Stimulated activated CD4-positive, alpha-beta T cell treated with anti-CD3 and anti-CD28 coated beads, Interleukin-4, amount 100 ng/mL, for 24 hours (primary cell): Measurements from ENCODE around the gene PGM5.

ENCODE experiments used
- DNase-seq: peaks from one replicate; pipeline ENCODE4 v3.0.0-alpha.2; 2020

PGM5 gene

DNA sequence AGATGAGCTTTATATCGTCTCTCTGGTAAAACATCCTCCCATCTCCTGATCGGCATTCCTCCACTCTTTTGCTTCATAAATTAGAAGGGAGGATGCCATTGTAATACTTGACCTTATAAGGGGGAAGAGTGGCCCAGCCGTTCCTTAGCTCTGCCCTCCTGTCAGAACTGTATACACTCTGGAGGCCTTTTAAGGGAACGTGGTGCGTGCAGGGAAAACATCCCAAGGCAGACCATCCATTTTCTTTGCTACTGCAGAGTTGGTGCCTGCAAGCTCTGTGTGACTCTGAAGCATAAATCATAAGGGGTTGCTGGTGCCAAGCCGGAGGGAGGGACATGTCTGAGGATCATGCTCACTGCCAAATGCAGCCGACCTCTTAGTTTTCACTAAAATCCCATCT is 90.4 kb downstream of the PGM5 start:
- no peak for DNase-seq

DNA sequence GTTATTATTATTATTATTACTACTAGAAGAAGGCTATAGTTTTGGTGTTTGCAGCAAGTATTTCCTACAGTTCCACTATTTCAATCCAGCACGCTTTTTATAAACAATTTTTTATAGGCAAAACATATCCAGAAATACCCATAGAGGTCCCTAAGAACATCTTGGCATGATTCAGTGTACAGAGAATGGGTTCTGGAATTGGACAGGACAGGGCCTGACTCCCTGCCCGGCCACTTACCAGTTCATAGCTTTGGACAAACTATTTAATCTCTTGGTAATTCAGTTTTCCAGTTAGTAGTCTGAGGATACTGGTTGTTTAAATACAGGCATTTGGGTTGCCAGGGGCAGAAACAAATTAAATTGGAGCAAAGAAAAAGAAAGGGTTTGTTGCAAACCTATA is 91.2 kb downstream of the PGM5 start:
- DNase-seq: no peak

DNA sequence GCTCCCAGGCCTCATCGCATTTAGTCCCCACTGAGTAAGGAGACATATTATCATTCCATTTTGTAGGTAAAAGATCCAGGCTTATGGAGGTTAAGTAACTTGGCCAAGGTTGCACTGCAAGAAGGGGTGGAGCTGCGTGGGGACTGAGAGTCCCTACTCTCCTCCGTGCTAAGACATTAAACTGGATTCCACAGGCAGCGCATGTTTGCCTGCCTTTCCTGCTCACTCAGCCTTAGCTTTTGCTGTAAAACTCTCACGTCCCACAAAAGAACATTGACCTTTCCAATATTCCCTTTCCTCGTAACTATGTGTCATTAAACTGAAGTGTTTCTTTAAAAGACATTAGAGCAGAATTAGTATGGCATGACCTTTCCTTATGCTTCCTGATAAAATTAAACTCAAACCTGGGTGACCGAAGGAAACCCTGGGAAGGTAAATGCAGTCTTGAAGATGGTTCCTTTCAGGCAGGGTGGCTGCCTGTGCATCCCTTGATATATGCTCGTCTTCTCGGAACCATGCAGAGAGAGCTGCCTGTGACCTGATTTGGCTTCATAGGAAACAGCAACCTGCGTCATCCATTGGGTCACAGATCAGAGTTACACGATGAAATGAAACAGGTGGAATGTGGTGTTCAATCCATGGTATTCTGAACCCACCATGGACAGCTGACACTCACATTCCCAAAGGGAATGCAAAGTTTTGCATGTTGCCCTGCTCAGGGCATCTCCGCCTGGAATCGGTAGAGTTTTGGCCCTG is 98.3 kb downstream of the PGM5 start:
- no peak for DNase-seq

DNA sequence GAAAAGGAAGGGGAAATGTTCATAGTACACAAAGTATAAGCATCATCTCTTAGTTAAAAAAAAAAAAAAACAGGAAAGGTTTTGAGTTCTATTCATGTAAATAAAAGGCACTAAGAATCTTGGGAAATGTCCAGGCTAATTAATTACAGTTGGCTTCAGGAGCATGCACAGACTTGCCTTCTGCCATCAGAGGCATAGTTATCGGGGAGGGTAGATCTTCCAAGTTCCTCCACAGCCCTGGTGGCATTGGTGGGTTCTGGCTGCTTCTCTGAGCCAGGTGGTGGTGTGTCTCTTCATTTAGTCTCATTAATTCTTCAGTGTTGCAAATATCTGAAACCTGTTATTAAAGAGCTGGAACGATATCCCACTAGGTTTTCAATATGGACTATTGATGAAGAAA is 99.0 kb downstream of the PGM5 start:
- no peak for DNase-seq

DNA sequence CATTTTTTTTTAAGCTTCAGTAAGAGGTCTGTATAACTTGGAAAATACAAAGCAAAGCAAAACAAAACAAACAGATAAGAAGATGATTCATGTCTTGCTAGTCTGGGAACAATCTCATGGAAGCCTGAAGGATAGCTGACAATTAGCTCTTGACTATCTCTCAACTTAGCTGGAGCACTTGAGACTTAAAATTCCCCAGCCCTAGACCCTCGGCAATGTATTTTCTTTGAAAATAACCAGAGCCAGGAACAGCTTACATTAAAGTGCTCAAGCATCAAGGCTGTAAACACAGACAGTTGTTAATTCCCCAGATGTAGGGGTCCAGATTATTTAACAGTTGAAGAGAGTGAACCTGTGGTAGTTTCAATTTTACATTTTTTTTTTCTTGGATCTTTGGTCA is 101.4 kb downstream of the PGM5 start:
- no peak for DNase-seq

DNA sequence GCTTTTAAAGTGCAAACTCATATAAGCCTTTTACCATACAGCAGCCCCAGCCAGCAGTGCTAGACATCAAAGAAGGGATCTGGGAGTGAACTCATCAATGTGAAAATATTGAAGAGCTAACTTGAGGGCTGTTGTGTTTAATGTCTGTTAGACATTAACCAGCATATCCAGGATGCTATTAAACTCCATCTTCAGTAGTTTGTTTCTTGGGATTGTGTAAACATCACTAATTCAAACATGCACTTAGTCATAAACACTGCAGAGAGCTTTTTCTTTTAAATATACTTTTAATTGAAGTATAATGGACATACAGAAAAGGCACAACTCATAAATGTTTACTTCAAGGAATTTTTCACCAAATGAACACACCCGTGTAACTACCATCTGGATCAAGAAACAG is 102.5 kb downstream of the PGM5 start:
- no peak for DNase-seq

DNA sequence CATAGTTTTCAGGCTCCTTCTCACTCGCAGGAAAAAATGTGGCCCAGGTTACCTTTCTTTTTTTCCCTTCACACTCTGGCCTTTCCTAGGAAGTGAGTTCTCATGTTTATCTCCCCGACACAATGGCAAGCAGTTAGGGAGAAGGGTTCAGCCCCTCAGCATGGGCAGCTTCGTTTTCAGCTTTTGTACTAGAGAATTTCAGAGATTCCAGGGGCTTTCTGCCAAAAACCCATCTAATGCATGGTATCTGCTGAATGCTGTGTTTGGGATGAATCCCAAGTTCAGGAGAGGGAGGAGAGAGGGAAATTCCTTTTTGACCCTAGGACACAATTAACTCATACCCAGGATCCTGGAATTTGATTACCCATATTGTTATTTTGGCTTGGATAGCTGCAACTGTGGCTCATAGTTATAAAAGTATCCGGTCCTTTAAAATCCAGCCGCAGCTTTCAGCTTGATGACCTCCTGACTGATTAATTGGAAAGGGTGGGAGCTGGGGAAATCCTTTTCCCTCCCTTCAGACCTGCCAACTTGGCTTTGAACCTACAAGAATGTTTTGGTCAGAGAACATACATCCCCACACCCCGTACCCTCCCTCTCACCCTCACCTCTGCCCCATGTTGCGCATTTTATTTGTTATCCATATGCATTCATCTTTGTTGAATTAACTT is 105.8 kb downstream of the PGM5 start:
- no peak for DNase-seq

DNA sequence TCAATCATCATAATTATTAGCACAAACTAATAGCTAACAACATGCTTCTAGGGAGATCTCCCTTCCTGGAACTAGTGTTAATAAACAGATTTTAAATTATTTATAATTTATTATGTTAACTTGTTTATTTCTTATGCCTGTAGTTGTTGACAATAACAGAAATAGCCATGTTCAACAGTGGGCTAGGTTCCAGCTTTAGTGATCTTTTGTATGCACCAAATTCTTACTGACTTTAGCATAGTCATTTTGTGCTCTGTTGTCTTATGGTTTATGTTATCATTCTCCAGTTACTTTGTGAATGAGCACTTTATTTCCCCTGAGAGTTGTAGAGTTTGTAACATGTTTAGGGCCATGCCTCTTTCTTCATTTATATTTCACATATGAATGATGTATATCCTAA is 113.7 kb downstream of the PGM5 start:
- no peak for DNase-seq

DNA sequence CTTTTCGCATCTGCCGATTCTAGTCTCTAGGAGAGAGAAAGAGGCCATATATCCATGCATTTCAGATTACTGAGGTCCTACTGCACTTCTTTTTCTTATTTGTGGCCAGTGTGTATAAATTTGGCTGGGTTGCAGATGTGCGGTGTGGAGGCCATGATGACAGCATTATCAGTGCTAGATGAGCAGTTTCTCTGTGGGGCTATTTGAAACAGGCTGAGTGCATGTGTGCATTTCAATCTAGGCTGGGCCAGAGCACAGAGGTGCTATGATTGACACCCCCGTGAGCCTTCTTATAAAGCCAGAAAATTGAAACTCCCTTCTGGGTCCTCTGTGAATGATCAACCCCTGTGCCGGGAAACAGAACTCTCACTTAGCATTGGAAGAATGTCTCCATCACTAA is 114.2 kb downstream of the PGM5 start:
- DNase-seq: no peak

DNA sequence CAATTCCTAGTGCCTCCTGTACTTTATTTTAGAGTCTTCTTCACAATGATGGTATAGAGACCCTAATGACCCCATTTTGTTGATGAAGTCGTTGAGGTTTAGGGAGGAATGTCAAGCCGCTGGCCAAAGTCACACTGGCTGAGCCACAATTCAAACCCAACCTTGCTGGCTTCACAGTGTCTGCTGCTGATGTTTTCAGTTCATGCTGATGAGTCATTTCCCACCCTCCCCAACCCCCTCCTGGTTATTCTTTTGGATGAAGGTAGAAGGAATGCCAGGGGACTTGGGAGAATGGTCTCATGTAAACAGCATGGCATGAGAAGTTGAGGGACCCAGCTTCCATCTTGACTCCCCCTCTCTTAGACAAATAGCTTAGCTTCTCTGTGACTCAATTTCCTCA is 115.7 kb downstream of the PGM5 start:
- no peak for DNase-seq

DNA sequence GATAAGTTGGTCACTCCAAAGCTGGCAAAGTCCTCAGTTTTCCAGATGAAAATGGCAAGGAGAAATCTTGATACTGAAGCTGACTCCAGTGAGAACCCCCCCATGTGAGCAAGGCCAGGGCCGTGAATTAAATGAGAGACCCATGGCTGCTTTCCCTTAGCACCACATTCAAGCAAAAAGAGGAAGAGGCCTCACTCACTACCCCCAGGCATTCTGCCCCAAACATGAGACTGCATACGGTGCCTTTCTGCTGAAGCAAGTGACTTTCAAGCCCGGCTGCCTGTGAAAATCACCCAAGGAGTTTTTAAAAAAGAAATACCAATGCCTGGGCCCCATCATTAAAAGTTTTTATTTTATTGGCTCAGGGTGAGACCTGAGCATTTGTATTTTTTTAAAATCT is 117.4 kb downstream of the PGM5 start:
- no peak for DNase-seq

DNA sequence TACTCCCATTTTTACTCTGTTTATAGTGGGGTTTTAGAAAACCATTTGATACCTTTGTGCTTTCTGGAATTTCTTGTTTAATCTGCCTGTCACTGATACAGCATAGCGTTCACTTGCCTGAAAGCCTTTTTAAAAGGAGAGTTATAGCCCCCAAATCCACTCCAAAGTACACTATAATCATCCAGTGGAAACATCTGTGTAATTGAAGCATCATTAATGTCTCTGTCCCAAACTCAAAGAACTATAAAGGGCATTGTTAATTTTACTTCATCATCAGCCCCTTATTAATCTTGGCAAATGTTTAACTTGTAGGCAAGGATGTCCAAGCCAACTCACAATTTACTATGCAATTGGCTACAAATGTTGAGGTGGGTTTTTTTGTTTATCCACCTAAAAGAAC is 120.0 kb downstream of the PGM5 start:
- no peak for DNase-seq

DNA sequence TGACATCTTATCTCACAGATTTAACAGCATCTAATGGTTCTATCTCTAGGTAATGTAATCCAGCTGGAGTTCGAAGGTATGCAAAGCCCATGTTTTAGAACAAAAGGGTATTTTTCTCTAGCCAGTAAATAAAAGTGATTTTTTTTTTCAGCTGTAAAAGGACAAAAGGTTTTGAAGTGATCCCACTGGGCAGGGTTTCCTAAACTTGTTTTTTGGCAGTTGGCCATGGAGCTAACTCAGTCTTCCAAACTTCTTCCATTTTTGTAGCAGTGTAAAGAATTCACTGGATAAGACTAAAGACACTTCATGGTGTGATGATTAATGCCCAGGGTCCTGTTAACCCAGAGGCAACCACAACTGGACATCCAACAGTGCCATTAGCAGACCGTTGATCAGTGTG is 120.4 kb downstream of the PGM5 start:
- no peak for DNase-seq

DNA sequence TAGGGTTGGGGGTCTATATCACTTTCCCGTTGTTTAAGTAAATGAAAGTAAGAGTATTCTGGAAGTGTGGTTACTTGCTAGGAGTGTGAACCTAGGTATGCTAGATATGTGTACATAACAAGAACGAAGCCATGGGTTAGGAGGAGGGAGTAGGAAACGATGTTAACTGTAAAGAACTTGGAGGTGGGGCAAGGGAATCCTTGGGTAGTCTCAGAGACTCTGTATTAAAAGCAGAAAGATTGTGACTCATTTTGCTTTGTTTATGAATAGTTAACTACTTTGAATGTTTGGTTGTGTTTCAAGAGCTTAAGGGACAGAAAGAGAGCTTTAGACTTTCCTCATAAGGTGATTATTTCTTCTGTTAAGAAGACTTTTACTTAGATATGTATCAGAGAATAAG is 124.4 kb downstream of the PGM5 start:
- DNase-seq: no peak

DNA sequence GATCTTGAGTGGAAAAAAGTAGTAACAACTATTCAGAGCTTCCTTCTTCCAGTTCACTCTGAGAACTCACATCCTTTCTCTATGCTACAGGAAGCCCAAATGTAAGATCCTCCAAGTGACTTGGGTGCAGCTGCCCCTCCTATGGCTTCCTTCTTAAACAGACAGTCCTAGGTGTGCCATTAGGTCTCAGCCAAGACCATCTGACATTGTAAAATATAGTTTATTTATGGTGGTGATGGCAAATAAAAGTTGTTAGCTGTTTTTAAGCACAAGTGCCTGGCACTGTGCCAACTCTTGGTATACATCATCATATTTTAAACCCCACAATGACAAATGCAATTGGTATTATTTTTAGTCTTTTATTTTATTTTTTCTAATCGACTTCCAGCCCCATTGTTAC is 126.1 kb downstream of the PGM5 start:
- DNase-seq: no peak

DNA sequence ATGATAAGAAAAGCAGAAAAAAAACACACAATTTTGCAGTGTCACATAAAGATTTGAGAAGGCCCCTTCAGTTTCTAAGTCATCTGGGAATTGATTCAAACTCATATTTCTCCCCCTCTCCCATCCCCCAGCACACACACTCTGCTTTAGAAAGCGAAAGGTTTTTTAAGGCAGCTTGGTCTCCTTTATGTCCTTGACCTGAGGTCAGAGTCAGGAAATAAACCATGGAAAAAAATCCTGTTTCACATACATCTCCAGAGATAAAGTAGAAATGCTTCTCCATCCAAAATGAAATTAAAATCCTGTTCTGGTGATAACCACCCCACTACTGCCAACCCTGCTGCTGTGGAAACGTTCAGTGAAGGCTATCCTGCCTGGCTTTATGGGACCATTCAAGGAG is 131.7 kb downstream of the PGM5 start:
- no peak for DNase-seq

DNA sequence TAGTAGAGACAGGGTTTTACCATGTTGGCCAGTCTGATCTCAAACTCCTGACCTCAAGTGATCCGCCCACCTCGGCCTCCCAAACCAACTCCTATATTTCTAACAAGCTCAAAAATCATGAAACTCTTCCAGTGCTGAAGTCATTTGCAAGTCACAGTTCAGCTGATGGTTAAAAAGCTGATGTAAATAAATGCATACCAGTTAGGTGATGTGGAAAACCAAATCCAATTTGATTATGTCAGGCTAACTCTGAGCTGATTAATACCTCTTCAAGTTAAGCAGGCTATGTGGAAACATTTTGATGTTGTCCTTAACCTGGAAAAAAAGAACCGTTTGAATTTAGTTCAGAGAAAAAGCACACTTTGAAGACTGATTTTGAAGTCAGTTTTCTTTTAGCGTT is 133.2 kb downstream of the PGM5 start:
- no peak for DNase-seq

DNA sequence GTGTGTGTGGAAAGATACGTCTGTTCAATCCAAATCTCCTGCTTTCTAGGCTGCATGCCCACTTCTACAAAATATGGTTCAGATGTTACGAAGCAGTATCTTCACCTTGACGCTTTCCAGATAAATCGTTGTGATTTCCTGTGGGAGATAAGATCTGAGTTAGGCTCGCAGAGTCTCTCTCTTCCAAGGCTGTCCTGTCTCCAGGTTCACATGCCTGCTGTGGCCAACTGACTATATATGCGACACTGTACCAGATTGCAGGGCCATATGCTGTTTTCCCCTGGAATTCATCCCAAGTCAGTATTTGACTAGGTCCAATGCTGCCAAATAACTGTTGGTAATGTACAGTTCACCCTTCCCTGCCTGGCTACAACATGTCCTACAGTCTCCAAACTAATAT is 136.4 kb downstream of the PGM5 start:
- no peak for DNase-seq

DNA sequence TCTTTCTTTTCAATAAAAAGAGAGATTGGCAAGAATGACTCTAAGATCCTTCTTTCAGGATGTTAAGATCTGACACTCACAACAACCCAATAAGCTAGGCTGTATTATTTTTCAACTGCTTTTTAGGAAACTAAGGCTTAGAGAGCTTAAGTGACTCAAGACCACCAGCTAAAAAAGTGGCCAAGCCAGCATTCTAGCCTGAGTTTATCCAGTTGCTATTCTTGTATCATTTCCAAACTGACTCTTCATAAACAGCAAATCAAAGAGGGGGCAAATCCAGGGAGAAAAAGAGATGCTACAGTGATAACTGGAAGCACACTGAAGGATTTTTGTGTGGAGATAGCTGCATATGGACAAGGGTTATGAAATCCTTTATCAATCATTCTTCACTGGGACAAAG is 137.1 kb downstream of the PGM5 start:
- DNase-seq: no peak

DNA sequence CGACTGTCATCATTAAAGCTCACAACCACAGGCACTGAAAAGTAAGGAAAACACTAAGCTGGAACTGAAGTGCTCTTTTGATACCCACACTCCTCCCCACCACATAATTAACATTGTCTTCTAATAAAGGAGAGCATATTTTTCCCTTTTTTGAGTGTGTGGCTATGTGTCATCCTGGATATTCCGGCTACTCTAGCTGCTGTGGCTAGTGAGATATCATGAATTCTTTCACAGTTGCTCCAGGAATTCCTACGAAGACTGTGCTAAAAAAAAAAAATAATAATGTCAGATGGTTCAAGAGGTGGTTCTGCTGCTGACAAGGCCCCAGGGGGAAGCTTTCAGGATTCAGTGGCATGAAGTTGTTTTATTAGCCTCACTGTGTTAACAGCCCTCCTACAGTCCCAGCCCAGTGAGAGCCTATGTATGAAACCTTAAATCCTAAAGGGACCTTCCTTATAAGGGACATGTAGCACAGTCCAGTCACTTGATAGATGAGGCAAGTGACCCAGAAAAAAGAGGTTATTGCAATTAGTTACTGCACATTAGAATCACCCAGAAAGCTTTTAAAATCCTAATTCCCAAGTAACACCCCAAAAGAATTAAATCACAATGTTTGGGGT is 137.7 kb downstream of the PGM5 start:
- DNase-seq: no peak

DNA sequence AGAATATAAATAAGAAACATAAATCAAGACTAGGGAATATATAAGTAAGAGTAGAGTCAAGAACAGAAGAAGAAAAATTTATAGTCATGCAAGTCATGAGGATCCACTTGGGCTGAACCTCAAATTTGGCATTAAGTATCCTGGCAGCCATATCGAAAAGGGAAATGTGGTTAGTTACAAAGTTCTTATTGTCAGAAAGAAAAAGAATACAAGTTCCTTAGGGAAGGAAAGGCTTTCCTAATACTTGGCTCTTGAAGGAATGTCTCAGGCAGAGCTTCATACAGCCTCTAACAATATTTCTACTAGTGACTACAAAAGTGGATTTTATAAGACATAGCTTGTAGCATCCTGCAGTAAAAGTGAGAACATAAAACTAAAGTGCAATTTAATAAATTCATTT is 138.8 kb downstream of the PGM5 start:
- DNase-seq: no peak

DNA sequence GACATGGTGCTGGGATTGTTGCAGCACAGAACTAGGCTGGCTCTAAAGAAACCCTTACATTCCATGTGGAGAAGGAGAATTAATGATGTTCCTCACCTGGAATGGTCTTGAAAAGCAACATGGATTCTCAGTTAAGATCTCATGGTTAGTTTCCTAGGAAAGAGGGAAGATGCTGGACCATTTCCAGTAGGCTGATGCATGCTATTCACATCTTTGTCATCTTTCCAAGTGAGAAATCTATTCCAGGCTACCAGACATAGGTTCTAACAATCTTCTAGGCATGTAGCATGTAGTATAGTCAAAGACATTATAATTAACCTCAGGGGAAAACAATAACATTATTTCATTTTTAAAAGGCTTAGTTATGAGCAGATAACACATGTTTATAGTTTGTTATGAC is 139.9 kb downstream of the PGM5 start:
- no peak for DNase-seq

DNA sequence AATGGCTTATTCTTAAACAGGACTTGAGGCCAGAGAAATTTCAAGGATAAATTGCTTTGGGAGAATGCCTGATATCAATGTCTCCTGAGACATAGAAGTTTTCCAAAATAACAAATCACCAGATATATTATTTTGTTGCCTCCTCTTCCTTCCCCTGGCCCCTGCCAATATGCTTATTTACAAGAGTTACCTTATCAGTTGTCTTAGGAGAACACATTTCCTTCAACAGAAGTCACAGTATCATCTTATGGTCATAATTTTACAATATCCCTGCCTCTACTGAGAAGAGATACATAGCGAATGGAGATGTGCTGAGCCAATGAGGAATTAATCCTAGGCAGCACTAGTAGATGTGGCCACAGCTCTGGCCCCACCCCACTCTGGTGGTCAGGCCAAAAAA is 141.2 kb downstream of the PGM5 start:
- no peak for DNase-seq

DNA sequence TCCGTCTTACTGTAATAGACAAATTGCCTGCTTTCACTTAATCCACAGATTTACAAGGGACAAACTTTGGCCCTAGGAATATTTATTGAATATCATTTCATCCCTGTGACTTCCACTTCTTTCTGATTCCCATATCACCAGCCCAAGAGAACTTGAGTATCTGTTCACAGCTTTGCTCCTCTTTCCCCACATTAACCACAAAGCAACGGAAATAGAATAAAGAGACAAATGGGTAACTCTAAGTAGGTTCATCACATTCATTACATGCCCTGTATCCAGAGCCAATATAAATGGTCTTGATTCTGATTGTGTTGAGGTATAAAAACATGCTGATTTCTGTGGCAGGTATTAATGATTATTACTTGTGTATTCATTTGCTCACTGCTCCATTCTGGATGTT is 142.4 kb downstream of the PGM5 start:
- DNase-seq: no peak
